ENCODE results near the gene SRD5A3.

The SRD5A3 gene

GRCh38 chr4:55318175-55319129 is 27.6 kb upstream of the SRD5A3 start:
- no peaks in the 10 kb centered on the region for H3K79me2 ChIP-seq (ENCODE audit: low read length)
- no peak overlapping the region for H3K9ac ChIP-seq (ENCODE audit: low read length)
- no peaks in the 10 kb centered on the region for H3K9me3 ChIP-seq (ENCODE audit: insufficient read depth, low read length)
- no peak overlapping the region for H3K4me2 ChIP-seq (ENCODE audit: low read length)
- H4K20me1 ChIP-seq (ENCODE audit: insufficient read depth, low read length) = no peaks in the 10 kb centered on the region
- no peaks in the 10 kb centered on the region for H3K27me3 ChIP-seq (ENCODE audit: low read depth, low read length)
- H3K4me3 ChIP-seq (ENCODE audit: low read length) = no peak overlapping the region
- H2AFZ ChIP-seq (ENCODE audit: low read depth, low read length) = no peak overlapping the region
- no peak overlapping the region for H3K27ac ChIP-seq (ENCODE audit: low read length)
- H3K4me1 ChIP-seq (ENCODE audit: low read length) = peaks cover 17% of the 10 kb centered on the region
- no peaks in the 10 kb centered on the region for H3K36me3 ChIP-seq (replicated peaks; ENCODE audit: low read depth, low read length)
- TF ChIP-seq CTCF (IDR thresholded peaks at IDR 0.05; ENCODE audit: low read depth, low read length) (no peak), EZH2phosphoT487 (IDR thresholded peaks at IDR 0.05; ENCODE audit: low read depth) (no peak)

GRCh38 chr4:55321707-55322264 is 24.3 kb upstream of the SRD5A3 start:
- no peak overlapping the region for H3K27ac ChIP-seq (ENCODE audit: low read length)
- no peak overlapping the region for H3K4me3 ChIP-seq (ENCODE audit: low read length)
- H3K9me3 ChIP-seq (ENCODE audit: insufficient read depth, low read length) = no peaks in the 10 kb centered on the region
- no peaks in the 10 kb centered on the region for H4K20me1 ChIP-seq (ENCODE audit: insufficient read depth, low read length)
- H3K9ac ChIP-seq (ENCODE audit: low read length) = no peak overlapping the region
- no peaks in the 10 kb centered on the region for H3K36me3 ChIP-seq (replicated peaks; ENCODE audit: low read depth, low read length)
- no peaks in the 10 kb centered on the region for H3K27me3 ChIP-seq (ENCODE audit: low read depth, low read length)
- no peak overlapping the region for H2AFZ ChIP-seq (ENCODE audit: low read depth, low read length)
- TF ChIP-seq CTCF (IDR thresholded peaks at IDR 0.05; ENCODE audit: low read depth, low read length) (peak; percentile 74), EZH2phosphoT487 (IDR thresholded peaks at IDR 0.05; ENCODE audit: low read depth) (no peak)
- H3K79me2 ChIP-seq (ENCODE audit: low read length) = no peaks in the 10 kb centered on the region
- H3K4me2 ChIP-seq (ENCODE audit: low read length) = no peak overlapping the region
- H3K4me1 ChIP-seq (ENCODE audit: low read length) = peaks cover 17% of the 10 kb centered on the region

GRCh38 chr4:55323375-55323774 is 22.7 kb upstream of the SRD5A3 start:
- Histone ChIP-seq H3K79me2 (ENCODE audit: low read length) (no peaks in the 10 kb centered on the region), H3K4me2 (ENCODE audit: low read length) (no peak overlapping the region), H4K20me1 (ENCODE audit: insufficient read depth, low read length) (no peaks in the 10 kb centered on the region), H3K4me3 (ENCODE audit: low read length) (no peak overlapping the region), H3K9me3 (ENCODE audit: insufficient read depth, low read length) (no peaks in the 10 kb centered on the region), H3K36me3 (replicated peaks; ENCODE audit: low read depth, low read length) (no peaks in the 10 kb centered on the region), H3K4me1 (ENCODE audit: low read length) (peaks cover 13% of the 10 kb centered on the region), H3K9ac (ENCODE audit: low read length) (no peak overlapping the region), H3K27me3 (ENCODE audit: low read depth, low read length) (no peaks in the 10 kb centered on the region), H2AFZ (ENCODE audit: low read depth, low read length) (no peak overlapping the region), H3K27ac (ENCODE audit: low read length) (no peak overlapping the region)
- TF ChIP-seq EZH2phosphoT487 (IDR thresholded peaks at IDR 0.05; ENCODE audit: low read depth) = no peak
- TF ChIP-seq CTCF (IDR thresholded peaks at IDR 0.05; ENCODE audit: low read depth, low read length) = no peak

- H4K20me1 ChIP-seq (ENCODE audit: insufficient read depth, low read length) = no peaks in the 10 kb centered on the region
- H3K4me1 ChIP-seq (ENCODE audit: low read length) = 0 out of 2 replicates have a peak, but pooled peaks cover 4% of the 10 kb centered on the region
- H3K27ac ChIP-seq (ENCODE audit: low read length) = no peak overlapping the region
- no peaks in the 10 kb centered on the region for H3K79me2 ChIP-seq (ENCODE audit: low read length)
- H3K9me3 ChIP-seq (ENCODE audit: insufficient read depth, low read length) = no peaks in the 10 kb centered on the region
- H3K4me2 ChIP-seq (ENCODE audit: low read length) = no peak overlapping the region
- no peak overlapping the region for H3K4me3 ChIP-seq (ENCODE audit: low read length)
- H3K9ac ChIP-seq (ENCODE audit: low read length) = no peak overlapping the region
- no peaks in the 10 kb centered on the region for H3K36me3 ChIP-seq (replicated peaks; ENCODE audit: low read depth, low read length)
- H2AFZ ChIP-seq (ENCODE audit: low read depth, low read length) = no peak overlapping the region
- H3K27me3 ChIP-seq (ENCODE audit: low read depth, low read length) = no peaks in the 10 kb centered on the region
- TF ChIP-seq CTCF (IDR thresholded peaks at IDR 0.05; ENCODE audit: low read depth, low read length) = no peak
- TF ChIP-seq EZH2phosphoT487 (IDR thresholded peaks at IDR 0.05; ENCODE audit: low read depth) = no peak
These were observed 19.4 kb upstream of the SRD5A3 start for GRCh38 chr4:55326629-55327028.
